ENCODE data around the gene CCL14.
"Not testable (repeated sequence)": the region's sequence is repeated elsewhere in the genome, so short reads cannot be mapped to it uniquely, and the experiment has no call there.

CCL14 gene

DNA sequence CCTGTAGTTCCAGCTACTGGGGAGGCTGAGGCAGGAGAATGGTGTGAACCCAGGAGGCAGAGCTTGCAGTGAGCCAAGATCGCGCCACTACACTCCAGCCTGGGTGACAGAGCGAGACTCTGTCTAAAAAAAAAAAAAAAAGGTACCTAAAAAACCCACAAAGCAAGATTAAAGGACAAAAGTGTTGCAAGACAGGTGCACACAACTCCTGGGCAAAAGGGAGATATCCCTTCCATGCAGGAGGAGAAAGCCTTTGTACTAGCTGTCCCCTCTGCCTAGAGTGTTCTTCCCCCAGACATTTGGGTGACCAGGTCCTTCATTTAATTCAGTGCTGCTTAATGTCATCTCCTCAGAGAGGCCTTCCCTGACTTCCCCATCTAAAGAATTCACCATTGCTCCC lies 48.0 kb downstream of the CCL14 start:
- DNase-seq, result not testable (repeated sequence)

DNA sequence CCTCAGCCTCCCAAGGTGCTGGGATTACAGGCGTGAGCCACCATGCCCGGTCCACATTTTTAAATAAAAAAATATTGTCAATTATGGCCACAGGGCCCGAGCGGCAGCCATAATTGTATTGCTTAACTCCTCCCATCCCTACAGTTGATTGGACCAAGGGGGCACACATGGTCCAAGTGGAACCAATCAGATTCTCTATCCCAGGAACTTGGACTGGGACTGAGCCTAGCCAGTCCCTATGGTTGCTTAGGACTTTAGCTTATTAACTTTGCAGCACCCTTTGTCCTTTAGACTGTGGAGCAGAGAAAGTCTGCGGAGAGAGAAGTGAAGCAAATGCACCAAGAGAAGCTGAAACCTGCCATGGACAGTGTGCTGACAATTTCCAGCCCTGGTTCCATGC lies 50.5 kb downstream of the CCL14 start:
- DNase-seq, result no peak

DNA sequence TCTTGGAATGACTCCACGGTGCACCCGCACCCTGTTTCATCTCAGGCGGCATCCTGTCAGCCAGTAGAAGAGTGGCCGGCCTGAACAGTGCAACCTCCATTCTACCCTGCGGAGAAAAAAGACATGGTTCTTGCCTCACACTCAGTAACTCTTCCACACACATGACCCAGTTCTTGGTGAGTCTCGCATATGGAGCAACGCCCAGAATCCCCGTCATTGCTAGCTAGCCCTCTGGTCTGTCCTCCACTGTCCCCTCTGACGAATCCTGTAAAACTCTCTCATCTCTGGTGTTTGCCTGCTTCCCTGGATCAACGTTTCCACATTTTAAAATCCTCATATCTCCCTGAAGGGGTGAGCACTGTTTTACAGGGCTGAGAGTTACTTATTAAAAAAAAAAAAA lies 51.8 kb downstream of the CCL14 start:
- no peak for DNase-seq

Data from effector CD8-positive, alpha-beta T cell (primary cell).